GM12872 (cell line): ENCODE data around the gene PCDHGB4.

Experiments
- TF ChIP-seq, protein P1 (sequence below): IDR thresholded peaks from 3 replicates; pipeline ENCODE4 v1.5.1; 2011; ENCODE audit warnings: low read depth, mild to moderate bottlenecking, low read length, moderate library complexity; ENCODE audit not compliant: insufficient read depth

The PCDHGB4 gene

DNA sequence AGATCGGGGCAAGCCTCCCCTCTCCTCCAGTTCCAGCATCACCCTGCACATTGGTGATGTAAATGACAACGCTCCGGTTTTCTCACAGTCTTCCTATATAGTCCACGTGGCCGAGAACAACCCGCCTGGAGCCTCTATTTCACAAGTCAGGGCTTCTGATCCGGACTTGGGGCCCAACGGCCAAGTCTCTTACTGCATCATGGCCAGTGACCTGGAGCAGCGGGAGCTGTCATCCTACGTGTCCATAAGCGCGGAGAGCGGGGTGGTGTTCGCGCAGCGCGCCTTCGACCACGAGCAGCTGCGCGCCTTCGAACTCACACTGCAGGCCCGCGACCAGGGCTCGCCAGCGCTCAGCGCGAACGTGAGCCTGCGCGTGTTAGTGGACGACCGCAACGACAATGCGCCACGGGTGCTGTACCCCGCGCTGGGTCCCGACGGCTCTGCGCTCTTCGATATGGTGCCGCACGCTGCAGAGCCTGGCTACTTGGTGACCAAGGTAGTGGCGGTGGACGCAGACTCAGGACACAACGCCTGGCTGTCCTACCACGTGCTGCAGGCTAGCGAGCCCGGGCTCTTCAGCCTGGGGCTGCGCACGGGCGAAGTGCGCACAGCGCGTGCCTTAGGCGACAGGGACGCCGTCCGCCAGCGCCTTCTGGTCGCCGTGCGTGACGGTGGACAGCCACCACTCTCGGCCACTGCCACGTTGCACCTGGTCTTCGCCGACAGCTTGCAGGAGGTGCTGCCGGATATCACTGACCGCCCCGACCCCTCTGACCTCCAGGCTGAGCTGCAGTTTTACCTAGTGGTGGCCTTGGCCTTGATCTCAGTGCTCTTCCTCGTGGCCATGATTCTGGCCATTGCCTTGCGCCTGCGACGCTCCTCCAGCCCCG, 1.9 kb downstream of the PCDHGB4 start:
- TF ChIP-seq, protein P1, sequence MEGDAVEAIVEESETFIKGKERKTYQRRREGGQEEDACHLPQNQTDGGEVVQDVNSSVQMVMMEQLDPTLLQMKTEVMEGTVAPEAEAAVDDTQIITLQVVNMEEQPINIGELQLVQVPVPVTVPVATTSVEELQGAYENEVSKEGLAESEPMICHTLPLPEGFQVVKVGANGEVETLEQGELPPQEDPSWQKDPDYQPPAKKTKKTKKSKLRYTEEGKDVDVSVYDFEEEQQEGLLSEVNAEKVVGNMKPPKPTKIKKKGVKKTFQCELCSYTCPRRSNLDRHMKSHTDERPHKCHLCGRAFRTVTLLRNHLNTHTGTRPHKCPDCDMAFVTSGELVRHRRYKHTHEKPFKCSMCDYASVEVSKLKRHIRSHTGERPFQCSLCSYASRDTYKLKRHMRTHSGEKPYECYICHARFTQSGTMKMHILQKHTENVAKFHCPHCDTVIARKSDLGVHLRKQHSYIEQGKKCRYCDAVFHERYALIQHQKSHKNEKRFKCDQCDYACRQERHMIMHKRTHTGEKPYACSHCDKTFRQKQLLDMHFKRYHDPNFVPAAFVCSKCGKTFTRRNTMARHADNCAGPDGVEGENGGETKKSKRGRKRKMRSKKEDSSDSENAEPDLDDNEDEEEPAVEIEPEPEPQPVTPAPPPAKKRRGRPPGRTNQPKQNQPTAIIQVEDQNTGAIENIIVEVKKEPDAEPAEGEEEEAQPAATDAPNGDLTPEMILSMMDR = no peak

DNA sequence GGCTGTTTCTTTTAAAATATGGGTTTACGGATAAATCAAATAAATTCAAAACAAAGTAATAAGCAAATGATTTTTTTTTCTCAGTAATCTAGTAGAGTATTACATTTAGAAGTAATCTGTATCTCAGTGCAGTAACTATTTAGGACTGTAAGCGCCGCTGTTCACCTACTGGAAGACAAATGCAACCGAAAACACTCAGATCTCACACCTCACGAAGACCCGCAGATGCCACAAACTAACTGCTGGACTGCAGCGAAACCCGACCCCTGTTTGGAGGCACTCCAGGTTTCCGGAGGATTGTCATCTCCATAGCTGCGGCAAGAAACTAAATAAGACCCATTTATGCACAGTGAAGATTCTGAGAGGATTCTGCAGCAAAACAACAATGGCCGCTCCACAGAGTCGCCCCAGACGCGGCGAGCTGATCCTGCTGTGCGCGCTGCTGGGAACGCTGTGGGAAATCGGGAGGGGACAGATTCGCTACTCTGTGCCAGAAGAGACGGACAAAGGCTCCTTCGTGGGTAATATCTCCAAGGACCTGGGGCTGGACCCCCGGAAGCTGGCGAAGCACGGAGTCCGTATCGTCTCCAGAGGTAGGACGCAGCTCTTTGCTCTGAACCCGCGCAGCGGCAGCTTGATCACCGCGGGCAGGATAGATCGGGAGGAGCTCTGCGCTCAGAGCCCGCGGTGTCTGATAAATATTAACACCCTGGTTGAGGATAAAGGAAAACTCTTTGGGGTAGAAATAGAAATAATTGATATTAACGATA, 5.1 kb downstream of the PCDHGB4 start, which contains the start of gene PCDHGA8:
Gene PCDHGA8, plus strand, starts transcription at position 205 of the 770 bp plus-strand sequence. Its CDS starts 181 bp downstream, at position 386.
- TF ChIP-seq, protein P1 = 0 out of 3 replicates have a peak, but pooled peaks have one; percentile 12

DNA sequence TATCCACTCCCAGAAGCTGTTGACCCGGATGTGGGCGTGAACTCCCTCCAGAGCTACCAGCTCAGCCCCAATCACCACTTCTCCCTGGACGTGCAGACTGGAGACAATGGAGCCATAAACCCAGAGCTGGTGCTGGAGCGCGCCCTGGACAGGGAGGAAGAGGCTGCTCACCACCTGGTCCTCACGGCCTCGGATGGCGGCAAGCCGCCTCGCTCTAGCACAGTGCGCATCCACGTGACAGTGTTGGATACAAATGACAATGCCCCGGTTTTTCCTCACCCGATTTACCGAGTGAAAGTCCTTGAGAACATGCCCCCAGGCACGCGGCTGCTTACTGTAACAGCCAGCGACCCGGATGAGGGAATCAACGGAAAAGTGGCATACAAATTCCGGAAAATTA, 5.8 kb downstream of the PCDHGB4 start:
- TF ChIP-seq, protein P1 = no peak

DNA sequence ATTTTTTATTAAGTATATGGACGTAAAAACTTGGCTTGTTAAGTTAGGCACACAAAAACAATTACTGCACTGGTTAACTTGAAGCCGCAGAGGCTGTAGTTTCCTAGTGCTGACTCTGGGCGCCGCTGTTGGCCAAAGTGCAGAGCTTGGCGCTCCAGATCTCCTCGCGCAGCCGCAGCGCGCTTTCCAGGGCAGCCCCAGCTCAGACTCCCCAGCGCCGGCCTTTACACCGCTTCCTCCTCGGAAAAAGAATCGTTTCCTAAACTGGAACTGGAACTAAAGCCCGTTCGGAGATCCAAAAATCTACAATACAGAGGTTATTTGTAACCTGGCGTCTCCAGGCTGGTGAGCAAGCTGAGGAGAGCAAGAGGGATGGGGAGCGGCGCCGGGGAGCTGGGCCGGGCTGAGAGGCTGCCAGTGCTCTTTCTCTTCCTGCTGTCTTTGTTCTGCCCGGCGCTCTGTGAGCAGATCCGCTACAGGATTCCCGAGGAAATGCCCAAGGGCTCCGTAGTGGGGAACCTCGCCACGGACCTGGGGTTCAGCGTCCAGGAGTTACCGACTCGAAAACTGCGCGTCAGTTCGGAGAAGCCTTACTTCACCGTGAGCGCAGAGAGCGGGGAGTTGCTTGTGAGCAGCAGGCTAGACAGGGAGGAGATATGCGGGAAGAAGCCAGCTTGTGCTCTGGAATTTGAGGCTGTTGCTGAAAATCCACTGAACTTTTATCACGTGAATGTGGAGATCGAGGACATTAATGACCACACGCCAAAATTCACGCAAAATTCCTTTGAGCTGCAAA, 10.5 kb downstream of the PCDHGB4 start, which contains the start of gene PCDHGB5:
Gene PCDHGB5, plus strand, starts transcription at position 192 of the 796 bp plus-strand sequence. Its CDS starts 181 bp downstream, at position 373.
- TF ChIP-seq, protein P1 = peak; percentile 36; the same call in 1 of the 3 replicates

DNA sequence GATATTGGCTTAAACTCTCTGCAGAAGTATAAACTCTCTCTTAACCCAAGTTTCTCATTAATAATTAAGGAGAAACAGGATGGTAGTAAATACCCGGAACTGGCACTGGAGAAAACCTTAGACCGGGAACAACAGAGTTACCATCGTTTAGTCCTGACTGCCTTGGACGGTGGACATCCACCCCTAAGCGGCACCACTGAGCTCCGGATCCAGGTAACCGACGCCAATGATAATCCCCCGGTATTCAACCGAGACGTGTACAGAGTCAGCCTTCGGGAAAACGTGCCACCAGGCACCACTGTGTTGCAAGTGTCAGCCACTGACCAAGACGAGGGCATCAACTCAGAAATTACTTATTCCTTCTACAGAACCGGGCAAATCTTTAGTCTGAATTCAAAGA, 11.1 kb downstream of the PCDHGB4 start:
- TF ChIP-seq, protein P1 = no peak

DNA sequence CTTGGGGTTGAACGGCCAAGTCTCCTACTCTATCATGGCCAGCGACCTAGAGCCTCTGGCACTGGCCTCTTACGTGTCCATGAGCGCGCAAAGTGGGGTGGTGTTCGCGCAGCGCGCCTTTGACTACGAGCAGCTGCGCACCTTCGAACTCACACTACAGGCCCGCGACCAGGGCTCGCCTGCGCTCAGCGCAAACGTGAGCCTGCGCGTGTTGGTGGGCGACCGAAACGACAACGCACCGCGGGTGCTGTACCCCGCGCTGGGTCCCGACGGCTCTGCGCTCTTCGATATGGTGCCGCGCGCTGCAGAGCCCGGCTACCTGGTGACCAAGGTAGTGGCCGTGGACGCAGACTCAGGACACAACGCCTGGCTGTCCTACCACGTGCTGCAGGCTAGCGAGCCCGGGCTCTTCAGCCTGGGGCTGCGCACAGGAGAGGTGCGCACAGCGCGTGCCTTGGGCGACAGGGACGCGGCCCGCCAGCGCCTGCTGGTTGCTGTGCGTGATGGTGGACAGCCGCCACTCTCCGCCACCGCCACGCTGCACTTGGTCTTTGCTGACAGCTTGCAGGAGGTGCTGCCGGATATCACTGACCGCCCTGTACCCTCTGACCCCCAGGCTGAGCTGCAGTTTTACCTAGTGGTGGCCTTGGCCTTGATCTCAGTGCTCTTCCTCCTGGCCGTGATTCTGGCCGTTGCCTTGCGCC, 12.2 kb downstream of the PCDHGB4 start:
- TF ChIP-seq, protein P1 = no peak
